Measurements from ENCODE around the gene HIF1A. TPM values are rescaled to one million over a fixed set of nuclear protein-coding genes. Genes with fewer than 3 reads are reported as not detected.

The HIF1A gene
- total RNA-seq, 1 donor: 75.1 TPM

DNA sequence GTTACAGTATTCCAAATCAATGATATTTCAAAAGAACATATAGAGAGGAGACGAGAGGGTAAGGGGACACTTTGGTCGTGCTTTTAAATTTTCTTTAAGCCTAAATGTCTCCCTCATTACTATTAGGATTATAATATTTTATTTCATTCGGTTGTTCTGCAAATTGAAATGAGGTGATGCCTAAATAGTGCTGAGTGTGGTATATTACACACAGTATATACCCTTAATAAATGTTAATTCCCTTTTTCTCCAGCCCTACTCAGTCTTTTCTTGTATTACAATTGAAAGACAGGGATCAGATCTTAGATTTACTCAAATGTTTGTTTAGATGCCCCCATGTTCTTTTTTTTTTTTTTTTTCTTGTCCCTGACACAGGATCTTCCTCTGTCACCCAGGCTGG lies 74.6 kb downstream of the HIF1A start:
- no peak for DNase-seq (ENCODE audit: low read depth in 2 of 3, low spot score in 2 of 3)

- no peak for DNase-seq (ENCODE audit: low read depth in 2 of 3, low spot score in 2 of 3)
Observed at GRCh38 chr14:61774861-61775260, 79.5 kb downstream of the HIF1A start.

DNA sequence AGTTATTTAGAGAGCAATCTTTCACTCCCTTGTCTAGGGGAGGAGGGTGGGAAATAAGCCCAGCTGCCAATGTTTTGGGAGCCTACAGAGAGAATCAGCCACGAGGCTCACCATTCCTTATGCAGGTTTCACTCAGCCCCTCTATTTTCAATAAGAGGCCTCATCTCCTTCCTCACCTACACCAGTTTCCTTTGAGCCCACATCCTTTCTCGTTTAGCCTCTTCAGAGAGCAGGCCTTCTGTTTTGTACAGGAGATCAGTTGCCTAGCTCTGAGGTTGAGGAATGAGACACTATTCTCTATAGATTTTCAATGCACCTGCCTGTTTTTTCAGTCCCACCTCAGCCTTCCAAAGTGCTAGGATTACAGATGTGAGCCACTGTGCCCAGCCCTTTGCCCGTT lies 84.8 kb downstream of the HIF1A start:
- no peak for DNase-seq (ENCODE audit: low read depth in 2 of 3, low spot score in 2 of 3)

- no peak for DNase-seq (ENCODE audit: low read depth in 2 of 3, low spot score in 2 of 3)
Observed at GRCh38 chr14:61797309-61797708, 102.0 kb downstream of the HIF1A start.

Other genes starting within 250 kb of the HIF1A start
- 2.7 TPM for gene SNAPC1, start 66.9 kb downstream of the HIF1A start, total RNA-seq
- under 0.01 TPM for gene SYT16, start 117.2 kb downstream of the HIF1A start, total RNA-seq

Data from hematopoietic multipotent progenitor cell (in vitro differentiated cells).